ENCODE data around the gene IFNA13. TPM values are rescaled to one million over a fixed set of nuclear protein-coding genes. Genes with fewer than 3 reads are reported as not detected.

The IFNA13 gene
- total RNA-seq (not detected), total RNA-seq (0 to 0.13 (median 0) reads per million in 172 experiments)
- not detected for polyA plus RNA-seq (2013, experiment 1 of 2)
- polyA plus RNA-seq (2013, experiment 2 of 2), result not detected

- H3K27ac ChIP-seq (ENCODE audit: low read depth in 1 of 2, low read length in 2 of 2), result no peak within 1 kb of the TSS
- H3K27me3 ChIP-seq (ENCODE audit: control insufficient read depth in 1 of 2, insufficient read depth in 2 of 2, low read length in 2 of 2), result no peaks in the 10 kb centered on the region
- Mint-ChIP-seq H3K4me1 (ENCODE audit: low read depth) (no peaks in the 10 kb centered on the region), H3K27me3 (peaks cover 35% of the 10 kb centered on the region), H3K4me3 (no peak within 1 kb of the TSS), H3K9me3 (no peaks in the 10 kb centered on the region), H3K36me3 (ENCODE audit: low read depth) (no peaks in the 10 kb centered on the region), H3K27ac (no peak within 1 kb of the TSS)
- ATAC-seq (ENCODE audit: poor library complexity), result no peak
- DNase-seq, result no peak
- no peaks in the 10 kb centered on the region for H3K36me3 ChIP-seq (ENCODE audit: insufficient read depth, low read length)
- intact Hi-C loops (cut with DNase I, micrococcal nuclease), result no loop called here
- no peak within 1 kb of the TSS for H3K4me3 ChIP-seq (ENCODE audit: low read length)
- ChIA-PET CTCF (interaction anchor here (0.6 kb wide), 1 partner anchor 191 kb away, joined by 3 read pairs; no protein-coding TSS in a partner anchor), POLR2A (no interaction called here)
- H3K9me3 ChIP-seq (ENCODE audit: control insufficient read depth in 1 of 2, insufficient read depth in 1 of 2, low read length in 2 of 2), result no peaks in the 10 kb centered on the region
- no peaks in the 10 kb centered on the region for H3K4me1 ChIP-seq (ENCODE audit: insufficient read depth, low read length)
- TF ChIP-seq CTCF (IDR thresholded peaks at IDR 0.05), result no peak
Observed at GRCh38 chr9:21367957-21368356, at the start of gene IFNA13. Gene IFNA13, minus strand, starts transcription at chr9:21368057. Its CDS starts 47 bp downstream, at chr9:21368010.

GRCh38 chr9:21415493-21416267 is 47.8 kb upstream of the IFNA13 start:
- POLR2A ChIA-PET, result no interaction called here
- Histone ChIP-seq H3K4me1 (ENCODE audit: insufficient read depth, low read length) (peaks cover 6% of the 10 kb centered on the region), H3K9me3 (ENCODE audit: control insufficient read depth in 1 of 2, insufficient read depth in 1 of 2, low read length in 2 of 2) (no peaks in the 10 kb centered on the region), H3K27ac (ENCODE audit: low read depth in 1 of 2, low read length in 2 of 2) (no peak overlapping the region), H3K36me3 (ENCODE audit: insufficient read depth, low read length) (no peaks in the 10 kb centered on the region), H3K4me3 (ENCODE audit: low read length) (no peak overlapping the region), H3K27me3 (ENCODE audit: control insufficient read depth in 1 of 2, insufficient read depth in 2 of 2, low read length in 2 of 2) (no peaks in the 10 kb centered on the region)
- CTCF ChIA-PET, result interaction anchor here (1.1 kb wide), 1 partner anchor 19 kb away, joined by 3 read pairs; no protein-coding TSS in a partner anchor
- no peak for TF ChIP-seq CTCF (IDR thresholded peaks at IDR 0.05)
- H3K36me3 Mint-ChIP-seq (ENCODE audit: low read depth), result no peaks in the 10 kb centered on the region
- no peaks in the 10 kb centered on the region for H3K4me1 Mint-ChIP-seq (ENCODE audit: low read depth)
- intact Hi-C loops (cut with DNase I, micrococcal nuclease), result no loop called here
- H3K4me3 Mint-ChIP-seq, result no peak overlapping the region
- no peak overlapping the region for H3K27ac Mint-ChIP-seq
- no peaks in the 10 kb centered on the region for H3K27me3 Mint-ChIP-seq
- H3K9me3 Mint-ChIP-seq, result no peaks in the 10 kb centered on the region
- DNase-seq (no peak), ATAC-seq (ENCODE audit: poor library complexity) (no peak)

- Histone ChIP-seq H3K27ac (ENCODE audit: low read depth in 1 of 2, low read length in 2 of 2) (no peak overlapping the region), H3K27me3 (ENCODE audit: control insufficient read depth in 1 of 2, insufficient read depth in 2 of 2, low read length in 2 of 2) (no peaks in the 10 kb centered on the region), H3K9me3 (ENCODE audit: control insufficient read depth in 1 of 2, insufficient read depth in 1 of 2, low read length in 2 of 2) (no peaks in the 10 kb centered on the region), H3K4me3 (ENCODE audit: low read length) (no peak overlapping the region), H3K36me3 (ENCODE audit: insufficient read depth, low read length) (no peaks in the 10 kb centered on the region), H3K4me1 (ENCODE audit: insufficient read depth, low read length) (peaks cover 6% of the 10 kb centered on the region)
- H3K4me1 Mint-ChIP-seq (ENCODE audit: low read depth), result no peaks in the 10 kb centered on the region
- CTCF ChIA-PET, result no interaction called here
- H3K27ac Mint-ChIP-seq, result no peak overlapping the region
- intact Hi-C loops (cut with DNase I, micrococcal nuclease), result no loop called here
- no peak for ATAC-seq (ENCODE audit: poor library complexity)
- no peaks in the 10 kb centered on the region for H3K36me3 Mint-ChIP-seq (ENCODE audit: low read depth)
- H3K27me3 Mint-ChIP-seq, result no peaks in the 10 kb centered on the region
- H3K4me3 Mint-ChIP-seq, result no peak overlapping the region
- H3K9me3 Mint-ChIP-seq, result no peaks in the 10 kb centered on the region
- TF ChIP-seq CTCF (IDR thresholded peaks at IDR 0.05), result no peak
- POLR2A ChIA-PET, result interaction anchor here (0.8 kb wide), 1 partner anchor 11 kb away, joined by 3 read pairs; no protein-coding TSS in a partner anchor
- DNase-seq, result no peak
Observed at GRCh38 chr9:21414220-21414940, 46.5 kb upstream of the IFNA13 start.

Measured in CD4-positive, alpha-beta T cell (primary cell).